H9 (cell line): ENCODE data around the gene CCL20. TPM values are rescaled to one million over a fixed set of nuclear protein-coding genes. Genes with fewer than 3 reads are reported as not detected.

Source experiments
- DNase-seq: peaks from one replicate; pipeline ENCODE4 v3.0.0-alpha.2; 2017
- H2AFZ ChIP-seq: one replicate; pipeline ENCODE4 v1.6.1; 2013; ENCODE audit warnings: mild to moderate bottlenecking, low read length, control low read depth, moderate library complexity
- H2AK5ac ChIP-seq: 2 replicates; pipeline ENCODE4 v1.6.1; 2013; ENCODE audit warnings: low read length, control low read depth, mixed read lengths; ENCODE audit not compliant: insufficient read length
- H2BK120ac ChIP-seq: one replicate; pipeline ENCODE4 v1.6.1; 2013; ENCODE audit warnings: low read depth, mild to moderate bottlenecking, low read length, control low read depth, inconsistent platforms; ENCODE audit not compliant: poor library complexity, severe bottlenecking
- H2BK12ac ChIP-seq: 2 replicates; pipeline ENCODE4 v1.6.1; 2013; ENCODE audit warnings: low read length, control low read depth, mixed read lengths, low read depth; ENCODE audit not compliant: insufficient read length
- H2BK15ac ChIP-seq: 2 replicates; pipeline ENCODE4 v1.6.1; 2013; ENCODE audit warnings: low read depth, low read length, control low read depth
- H2BK20ac ChIP-seq: one replicate; pipeline ENCODE4 v1.6.1; 2013; ENCODE audit warnings: low read depth, mild to moderate bottlenecking, low read length, control low read depth, inconsistent platforms; ENCODE audit not compliant: poor library complexity, severe bottlenecking
- H2BK5ac ChIP-seq: 2 replicates; pipeline ENCODE4 v1.6.1; 2013; ENCODE audit warnings: low read length, control low read depth, mixed read lengths; ENCODE audit not compliant: insufficient read length
- H3K14ac ChIP-seq: 2 replicates; pipeline ENCODE4 v1.6.1; 2013; ENCODE audit warnings: low read length, control low read depth; ENCODE audit not compliant: insufficient read depth
- H3K18ac ChIP-seq: 2 replicates; pipeline ENCODE4 v1.6.1; 2013; ENCODE audit warnings: low read depth, mild to moderate bottlenecking, mixed read lengths, low read length, control low read depth; ENCODE audit not compliant: insufficient read length
- H3K23ac ChIP-seq: 2 replicates; pipeline ENCODE4 v1.6.1; 2013; ENCODE audit warnings: low read length, control low read depth, mixed read lengths, low read depth; ENCODE audit not compliant: insufficient read length
- H3K23me2 ChIP-seq: 2 replicates; pipeline ENCODE4 v1.6.1; 2013; ENCODE audit warnings: low read depth, mild to moderate bottlenecking, mixed read lengths, low read length, control low read depth; ENCODE audit not compliant: insufficient read length, poor library complexity, severe bottlenecking
- H3K27ac ChIP-seq: 2 replicates; pipeline ENCODE4 v1.5.1; 2013; ENCODE audit warnings: low read length, control low read depth, mixed read lengths, low read depth; ENCODE audit not compliant: insufficient read length
- H3K27me3 ChIP-seq: 2 replicates; pipeline ENCODE4 v1.6.1; 2013; ENCODE audit warnings: low read length, control low read depth, inconsistent platforms; ENCODE audit not compliant: insufficient read depth
- H3K4ac ChIP-seq: 2 replicates; pipeline ENCODE4 v1.6.1; 2013; ENCODE audit warnings: low read depth, mild to moderate bottlenecking, control low read depth, inconsistent platforms, low read length, moderate library complexity
- H3K4me1 ChIP-seq: 2 replicates; pipeline ENCODE4 v1.6.1; 2013; ENCODE audit warnings: low read length, control low read depth, inconsistent platforms; ENCODE audit not compliant: insufficient read depth
- H3K4me2 ChIP-seq: 2 replicates; pipeline ENCODE4 v1.6.1; 2013; ENCODE audit warnings: low read length, control low read depth, mixed read lengths; ENCODE audit not compliant: insufficient read length, insufficient read depth
- H3K56ac ChIP-seq: 2 replicates; pipeline ENCODE4 v1.6.1; 2013; ENCODE audit warnings: low read depth, mild to moderate bottlenecking, mixed read lengths, low read length, control low read depth; ENCODE audit not compliant: insufficient read length
- H3K79me1 ChIP-seq: 2 replicates; pipeline ENCODE4 v1.6.1; 2013; ENCODE audit warnings: low read depth, mild to moderate bottlenecking, moderate library complexity, low read length, control low read depth, inconsistent platforms; ENCODE audit not compliant: insufficient read depth, poor library complexity, severe bottlenecking
- H3K79me2 ChIP-seq: 2 replicates; pipeline ENCODE4 v1.6.1; 2013; ENCODE audit warnings: low read length, control low read depth, inconsistent platforms; ENCODE audit not compliant: insufficient read depth
- H3K9ac ChIP-seq: 2 replicates; pipeline ENCODE4 v1.6.1; 2013; ENCODE audit warnings: low read length, control low read depth, mixed read lengths; ENCODE audit not compliant: insufficient read length; ENCODE audit errors: extremely low read depth
- H3K9me3 ChIP-seq: one replicate; pipeline ENCODE4 v1.6.1; 2013; ENCODE audit warnings: low read depth, low read length, inconsistent platforms; ENCODE audit not compliant: control insufficient read depth
- H3T11ph ChIP-seq: one replicate; pipeline ENCODE4 v1.6.1; 2013; ENCODE audit warnings: mild to moderate bottlenecking, low read length, control low read depth, inconsistent platforms
- H4K20me1 ChIP-seq: one replicate; pipeline ENCODE4 v1.6.1; 2013; ENCODE audit not compliant: control insufficient read depth, insufficient read length, insufficient read depth
- H4K5ac ChIP-seq: 2 replicates; pipeline ENCODE4 v1.6.1; 2013; ENCODE audit warnings: low read depth, mild to moderate bottlenecking, mixed read lengths, low read length, control low read depth; ENCODE audit not compliant: insufficient read length
- H4K8ac ChIP-seq: replicated peaks from 2 replicates; pipeline ENCODE4 v1.6.1; 2013; ENCODE audit warnings: low read length, control low read depth, mixed read lengths, low read depth; ENCODE audit not compliant: insufficient read length
- H4K91ac ChIP-seq: 2 replicates; pipeline ENCODE4 v1.6.1; 2013; ENCODE audit warnings: low read depth, mild to moderate bottlenecking, moderate library complexity, mixed read lengths, low read length, control low read depth; ENCODE audit not compliant: insufficient read length
- H3K27ac Mint-ChIP-seq, 3 experiments: 2 replicates in 2 of 3; 3 replicates in 1 of 3; pipeline ENCODE4 v1.8.0; 2020 to 2021; ENCODE audit warnings: mixed read lengths in 3 of 3, mild to moderate bottlenecking in 1 of 3, moderate library complexity in 1 of 3
- H3K27me3 Mint-ChIP-seq: 2 replicates; pipeline ENCODE4 v1.8.0; 2021; ENCODE audit warnings: low read depth, mild to moderate bottlenecking, moderate library complexity, mixed read lengths
- H3K36me3 Mint-ChIP-seq, 3 experiments: 2 replicates in 2 of 3; 3 replicates in 1 of 3; pipeline ENCODE4 v1.8.0; 2020 to 2021; ENCODE audit warnings: low read depth in 3 of 3, mixed read lengths in 3 of 3; ENCODE audit not compliant: insufficient read depth in 1 of 3
- H3K4me1 Mint-ChIP-seq, 2 experiments: 2 replicates each; pipeline ENCODE4 v1.8.0; 2020; ENCODE audit warnings: mixed read lengths in 2 of 2
- H3K4me3 Mint-ChIP-seq, 2 experiments: 2 replicates in 1 of 2; 3 replicates in 1 of 2; pipeline ENCODE4 v1.8.0; 2020 to 2021; ENCODE audit warnings: mild to moderate bottlenecking in 2 of 2, mixed read lengths in 2 of 2, moderate library complexity in 1 of 2
- H3K9me3 Mint-ChIP-seq, 2 experiments: 2 replicates in 1 of 2; 3 replicates in 1 of 2; pipeline ENCODE4 v1.8.0; 2020; ENCODE audit warnings: mild to moderate bottlenecking in 2 of 2, mixed read lengths in 2 of 2, moderate library complexity in 1 of 2
- WGBS: extraction: QIAGEN DNeasy Blood & Tissue Kit; methylation state at CpG from one replicate; pipeline ENCODE4 v1.1.7; 2013; ENCODE audit warnings: missing lambda C conversion rate, low lambda C conversion rate, mixed read lengths; ENCODE audit not compliant: insufficient read length; ENCODE audit errors: extremely low coverage; 5-methylcytosine and 5-hydroxymethylcytosine counted together
- total RNA-seq: library from RNA; stranded (reverse); gene quantifications from 2 replicates; pipeline ENCODE4 v1.2.1, GENCODE V29; 2021
- TF ChIP-seq, protein P1 (sequence below): fragments of 200-600 bp; sonication (generic); conservative IDR thresholded peaks from 3 replicates; pipeline ENCODE4 v1.8.0; 2021; ENCODE audit warnings: antibody characterized with exemption, mild to moderate bottlenecking

The CCL20 gene
- total RNA-seq, 1 experiment from 2014 or later = not detected

DNA sequence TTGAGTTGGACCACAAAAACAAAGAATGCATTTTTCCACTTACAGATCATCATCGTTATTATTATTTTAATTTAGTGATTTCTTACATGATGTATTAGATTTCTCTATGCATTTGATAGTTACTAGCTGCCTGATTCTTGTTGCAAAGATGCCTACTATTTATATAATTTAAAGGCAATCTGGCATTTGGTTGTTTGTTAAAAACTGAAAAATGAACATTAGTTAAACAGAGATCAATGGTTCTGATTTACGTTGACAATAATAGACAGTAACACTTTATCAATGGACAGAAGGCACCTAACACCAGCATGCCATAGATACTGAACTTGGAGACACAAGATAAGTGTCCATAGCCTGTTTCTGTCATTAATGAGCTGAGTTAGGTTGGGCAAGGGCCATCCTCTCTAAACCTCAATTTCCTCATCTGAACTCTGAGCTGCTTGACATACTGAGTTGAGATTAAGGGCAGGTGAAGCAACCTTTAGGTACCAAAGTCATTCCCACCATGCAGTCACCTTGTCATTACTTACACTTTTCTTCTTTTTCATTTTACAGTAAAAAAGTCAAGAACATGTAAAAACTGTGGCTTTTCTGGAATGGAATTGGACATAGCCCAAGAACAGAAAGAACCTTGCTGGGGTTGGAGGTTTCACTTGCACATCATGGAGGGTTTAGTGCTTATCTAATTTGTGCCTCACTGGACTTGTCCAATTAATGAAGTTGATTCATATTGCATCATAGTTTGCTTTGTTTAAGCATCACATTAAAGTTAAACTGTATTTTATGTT lies 3.1 kb downstream of the CCL20 start:
- Histone ChIP-seq H2BK12ac (no peak overlapping the region), H3K23ac (no peak overlapping the region), H3K4me2 (no peak overlapping the region), H2BK15ac (no peak overlapping the region), H3K23me2 (no peaks in the 10 kb centered on the region), H3K27ac (no peak overlapping the region), H2BK120ac (no peak overlapping the region), H3K4me1 (peaks cover 5% of the 10 kb centered on the region), H3K79me1 (no peaks in the 10 kb centered on the region), H3K9me3 (no peaks in the 10 kb centered on the region), H3T11ph (no peak overlapping the region), H2AFZ (no peak overlapping the region), H3K4ac (no peak overlapping the region), H2BK5ac (no peak overlapping the region), H3K79me2 (no peaks in the 10 kb centered on the region), H2AK5ac (no peak overlapping the region), H3K18ac (no peak overlapping the region), H4K8ac (no peak overlapping the region), H3K9ac (no peak overlapping the region), H3K27me3 (no peaks in the 10 kb centered on the region), H2BK20ac (no peak overlapping the region), H4K20me1 (no peaks in the 10 kb centered on the region), H3K56ac (no peak overlapping the region), H3K14ac (no peak overlapping the region), H4K5ac (no peak overlapping the region), H4K91ac (no peak overlapping the region)
- Mint-ChIP-seq H3K27ac (no peak overlapping the region), H3K4me1 (peaks cover 22 to 28% of the 10 kb centered on the region in 2 experiments), H3K9me3 (no peaks in the 10 kb centered on the region), H3K36me3 (no peaks in the 10 kb centered on the region), H3K27me3 (no peaks in the 10 kb centered on the region; the same call in none of the 2 replicates), H3K4me3 (no peak overlapping the region)
- no CpG with 5 or more reads among the region's 2 CpGs for WGBS
- TF ChIP-seq, protein P1, sequence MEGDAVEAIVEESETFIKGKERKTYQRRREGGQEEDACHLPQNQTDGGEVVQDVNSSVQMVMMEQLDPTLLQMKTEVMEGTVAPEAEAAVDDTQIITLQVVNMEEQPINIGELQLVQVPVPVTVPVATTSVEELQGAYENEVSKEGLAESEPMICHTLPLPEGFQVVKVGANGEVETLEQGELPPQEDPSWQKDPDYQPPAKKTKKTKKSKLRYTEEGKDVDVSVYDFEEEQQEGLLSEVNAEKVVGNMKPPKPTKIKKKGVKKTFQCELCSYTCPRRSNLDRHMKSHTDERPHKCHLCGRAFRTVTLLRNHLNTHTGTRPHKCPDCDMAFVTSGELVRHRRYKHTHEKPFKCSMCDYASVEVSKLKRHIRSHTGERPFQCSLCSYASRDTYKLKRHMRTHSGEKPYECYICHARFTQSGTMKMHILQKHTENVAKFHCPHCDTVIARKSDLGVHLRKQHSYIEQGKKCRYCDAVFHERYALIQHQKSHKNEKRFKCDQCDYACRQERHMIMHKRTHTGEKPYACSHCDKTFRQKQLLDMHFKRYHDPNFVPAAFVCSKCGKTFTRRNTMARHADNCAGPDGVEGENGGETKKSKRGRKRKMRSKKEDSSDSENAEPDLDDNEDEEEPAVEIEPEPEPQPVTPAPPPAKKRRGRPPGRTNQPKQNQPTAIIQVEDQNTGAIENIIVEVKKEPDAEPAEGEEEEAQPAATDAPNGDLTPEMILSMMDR = no peak
- DNase-seq = no peak
